Body of pancreas (tissue), 4 donors: ENCODE data around the gene RPAP2.

Source experiments
- POLR2A ChIP-seq, 3 donors: fragments of 450-650 bp; IDR thresholded peaks; one replicate each; pipeline ENCODE4 v1.6.1; 2016; ENCODE audit warnings: antibody characterized with exemption in 3 of 3, mild to moderate bottlenecking in 2 of 3
- TF ChIP-seq, protein P1 (sequence below), 7 experiments: fragments of 450-650 bp in 4 of 7; fragments of 200-600 bp in 3 of 7; sonication (generic) in 3 of 7; IDR thresholded peaks; one replicate each; pipeline ENCODE4 v1.5.1; 2016 to 2019; ENCODE audit warnings: antibody characterized with exemption in 7 of 7

DNA sequence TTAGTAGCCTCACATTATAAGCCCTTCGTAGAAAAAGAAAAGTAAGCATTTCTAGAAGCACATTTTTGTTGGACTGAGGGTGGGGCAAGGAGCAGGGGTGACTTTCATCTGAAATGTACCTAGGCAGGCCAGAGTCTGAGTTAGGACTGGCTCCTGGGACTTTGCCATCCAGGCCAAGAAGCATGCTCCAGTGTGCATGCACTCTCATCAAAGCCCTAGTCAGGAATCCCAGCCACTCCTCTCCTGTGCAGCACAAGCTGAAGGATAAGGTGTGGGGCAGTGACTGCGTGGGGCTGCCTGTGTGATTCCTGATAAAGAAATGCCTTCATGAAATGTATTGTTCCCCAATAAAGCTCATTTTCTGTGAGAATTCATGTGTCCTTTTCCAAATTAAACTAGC, 99.7 kb downstream of the RPAP2 start:
- TF ChIP-seq, protein P1, sequence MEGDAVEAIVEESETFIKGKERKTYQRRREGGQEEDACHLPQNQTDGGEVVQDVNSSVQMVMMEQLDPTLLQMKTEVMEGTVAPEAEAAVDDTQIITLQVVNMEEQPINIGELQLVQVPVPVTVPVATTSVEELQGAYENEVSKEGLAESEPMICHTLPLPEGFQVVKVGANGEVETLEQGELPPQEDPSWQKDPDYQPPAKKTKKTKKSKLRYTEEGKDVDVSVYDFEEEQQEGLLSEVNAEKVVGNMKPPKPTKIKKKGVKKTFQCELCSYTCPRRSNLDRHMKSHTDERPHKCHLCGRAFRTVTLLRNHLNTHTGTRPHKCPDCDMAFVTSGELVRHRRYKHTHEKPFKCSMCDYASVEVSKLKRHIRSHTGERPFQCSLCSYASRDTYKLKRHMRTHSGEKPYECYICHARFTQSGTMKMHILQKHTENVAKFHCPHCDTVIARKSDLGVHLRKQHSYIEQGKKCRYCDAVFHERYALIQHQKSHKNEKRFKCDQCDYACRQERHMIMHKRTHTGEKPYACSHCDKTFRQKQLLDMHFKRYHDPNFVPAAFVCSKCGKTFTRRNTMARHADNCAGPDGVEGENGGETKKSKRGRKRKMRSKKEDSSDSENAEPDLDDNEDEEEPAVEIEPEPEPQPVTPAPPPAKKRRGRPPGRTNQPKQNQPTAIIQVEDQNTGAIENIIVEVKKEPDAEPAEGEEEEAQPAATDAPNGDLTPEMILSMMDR (IDR thresholded peaks at IDR 0.05), result no peak
- no peak for TF ChIP-seq POLR2A (IDR thresholded peaks at IDR 0.05)
